NT2/D1 (cell line): ENCODE data around the gene MAML3.

Experiments
- SUZ12 ChIP-seq: IDR thresholded peaks from 2 replicates; pipeline ENCODE4 v1.6.1; 2011; ENCODE audit not compliant: insufficient read length, insufficient read depth; ENCODE audit errors: extremely low read depth
- YY1 ChIP-seq: IDR thresholded peaks from 2 replicates; pipeline ENCODE4 v1.6.1; 2011; ENCODE audit not compliant: insufficient read length, insufficient read depth
- ZNF274 ChIP-seq: IDR thresholded peaks from 2 replicates; pipeline ENCODE4 v1.6.1; 2011; ENCODE audit warnings: mild to moderate bottlenecking, low read depth, low read length

DNA sequence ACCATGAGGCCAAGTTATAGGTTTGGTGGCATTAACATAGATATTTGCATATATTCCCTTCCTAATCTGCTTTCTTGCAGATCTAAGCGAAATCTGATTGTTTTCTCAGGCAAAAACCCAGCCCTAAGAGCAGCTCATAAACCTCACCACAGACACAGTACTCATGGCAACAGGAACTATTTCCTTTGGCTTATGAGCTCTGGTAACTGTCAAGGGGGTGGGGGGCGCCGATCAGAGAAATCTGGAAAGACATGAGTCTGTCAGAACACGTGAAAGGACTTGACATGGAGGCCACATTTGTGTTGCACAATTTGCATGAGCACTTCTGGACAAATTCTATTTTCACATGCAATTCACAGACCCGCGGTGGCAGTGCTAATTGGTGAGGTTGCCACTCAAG lies 404.6 kb downstream of the MAML3 start:
- TF ChIP-seq ZNF274 (no peak), SUZ12 (no peak), YY1 (no peak)
